HUDEP-2 (cell line): ENCODE data around the gene XBP1.
"Not testable (repeated sequence)": the region's sequence is repeated elsewhere in the genome, so short reads cannot be mapped to it uniquely, and the experiment has no call there.

Source experiments
- DNase-seq, 76 experiments: peaks; one replicate each; lab custom pipeline; 2025; ENCODE audit not compliant: unreplicated experiment in 76 of 76; lab: John Stamatoyannopoulos, UW

XBP1 gene

GRCh38 chr22:28819253-28820096, 19.1 kb upstream of the XBP1 start:
- no peak for DNase-seq

DNA sequence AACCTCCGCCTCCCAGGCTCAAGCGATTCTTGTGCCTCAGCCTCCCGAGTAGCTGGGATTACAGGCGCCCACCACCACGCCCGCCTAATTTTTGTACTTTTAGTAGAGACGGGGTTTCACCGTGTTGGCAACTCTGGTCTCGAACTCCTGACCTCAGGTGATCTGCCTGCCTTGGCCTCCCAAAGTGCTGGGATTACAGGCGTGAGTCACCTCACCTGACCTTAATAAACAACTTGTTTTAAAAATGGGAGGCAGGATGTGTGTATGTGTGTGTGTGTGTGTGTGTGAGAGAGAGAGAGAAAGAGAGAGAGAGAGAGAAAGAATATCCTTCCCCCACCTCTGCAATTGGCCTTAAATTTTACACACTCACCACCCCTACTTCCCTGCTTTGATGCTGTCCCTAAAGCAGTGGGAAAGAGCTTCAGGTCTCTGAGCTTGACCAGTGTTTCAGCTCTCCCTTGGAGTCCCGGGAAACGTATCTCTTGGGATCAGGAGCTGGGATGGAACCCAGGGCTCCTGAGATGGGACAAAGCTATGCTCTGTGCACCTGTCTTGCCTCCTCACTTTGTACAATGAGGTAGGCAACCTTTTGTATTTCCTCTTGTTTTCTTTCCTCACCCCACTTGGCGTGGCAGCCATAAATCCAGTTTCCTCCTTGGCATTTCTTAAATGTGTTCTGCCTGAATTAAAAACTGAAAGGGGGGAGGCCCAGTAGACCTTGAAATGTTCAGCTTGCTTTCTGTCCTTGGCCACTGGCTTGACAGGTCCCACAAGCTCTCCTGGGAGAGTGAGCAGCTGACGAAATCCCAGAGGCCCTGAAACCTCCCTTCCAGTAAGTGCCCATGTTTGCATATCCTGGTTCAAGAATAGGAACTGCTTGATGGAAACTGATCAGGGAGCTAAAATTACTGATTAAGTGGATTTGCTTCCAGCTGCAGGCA, 17.8 kb upstream of the XBP1 start:
- no peak for DNase-seq

DNA sequence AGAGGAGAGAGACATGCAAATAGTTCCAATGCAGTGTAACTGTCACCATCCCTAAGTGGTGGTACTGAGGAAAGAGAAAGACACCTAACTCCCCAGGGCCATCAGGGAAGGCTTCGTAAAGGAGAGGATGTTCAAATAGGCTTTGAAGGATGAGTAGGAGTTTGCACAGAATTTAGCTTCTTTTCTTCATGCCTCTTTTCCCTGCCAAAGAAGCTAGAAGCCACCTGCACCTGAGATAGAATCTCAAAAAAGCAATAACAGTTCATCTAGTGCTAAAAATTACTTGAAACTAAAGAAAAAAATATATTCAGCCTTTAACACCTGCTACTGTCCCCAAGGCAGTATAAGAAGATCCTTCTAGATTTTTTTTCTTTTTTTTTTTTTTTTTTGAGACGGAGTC, 16.7 kb upstream of the XBP1 start:
- DNase-seq = no peak

DNA sequence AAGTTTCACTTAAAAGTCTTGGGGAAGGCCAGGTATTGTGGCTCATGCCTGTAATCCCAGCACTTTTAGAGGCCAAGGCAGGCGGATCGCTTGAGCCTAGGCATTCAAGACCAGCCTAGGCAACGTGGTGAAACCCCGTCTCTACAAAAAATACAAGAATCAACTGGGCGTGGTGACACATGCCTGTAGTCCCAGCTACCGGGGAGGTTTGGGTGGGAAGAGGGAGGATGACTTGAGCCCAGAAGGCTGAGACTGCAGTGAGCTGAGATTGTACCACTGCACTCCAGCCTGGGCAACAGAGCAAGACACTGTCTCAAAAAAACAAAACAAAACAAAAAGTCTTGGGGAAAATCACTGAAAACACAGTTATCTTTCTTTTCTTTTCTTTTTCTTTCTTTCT, 15.4 kb upstream of the XBP1 start:
- DNase-seq = no peak

GRCh38 chr22:28815111-28815510, 14.7 kb upstream of the XBP1 start:
- DNase-seq = no peak

DNA sequence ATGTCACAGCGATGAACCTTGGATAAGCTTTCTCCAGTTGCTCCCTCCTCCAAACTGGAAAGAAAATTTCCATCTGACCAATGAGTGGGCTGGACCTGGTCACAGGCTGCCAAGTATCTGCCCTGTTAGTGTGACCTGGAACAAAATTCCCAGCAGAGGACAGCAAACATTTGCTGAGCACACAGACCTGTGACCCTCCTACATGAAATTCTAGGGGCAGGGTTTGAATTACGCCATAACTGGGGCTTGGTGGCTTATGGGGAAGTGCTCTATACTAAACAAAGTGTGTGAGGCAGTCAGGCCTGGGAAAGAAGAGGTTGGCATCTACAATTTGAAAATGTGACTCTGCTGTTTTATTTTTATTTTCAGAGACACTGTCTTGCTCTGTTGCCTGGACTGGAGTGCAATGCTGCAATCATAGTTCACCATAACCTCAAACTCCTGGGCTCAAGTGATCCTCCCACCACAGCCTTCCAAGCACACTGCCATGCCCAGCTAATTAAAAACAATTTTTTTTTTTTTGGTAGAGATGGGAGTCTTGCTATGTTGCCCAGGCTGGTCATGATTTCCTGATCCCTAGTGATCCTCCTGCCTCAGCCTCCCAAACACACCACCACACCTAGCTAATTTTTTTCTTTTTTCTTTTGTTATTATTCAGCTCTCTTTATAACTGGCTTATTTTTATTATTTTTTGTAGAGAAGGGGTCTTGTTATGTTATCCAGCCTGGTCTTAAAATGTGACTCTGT, 13.6 kb upstream of the XBP1 start:
- DNase-seq = no peak

DNA sequence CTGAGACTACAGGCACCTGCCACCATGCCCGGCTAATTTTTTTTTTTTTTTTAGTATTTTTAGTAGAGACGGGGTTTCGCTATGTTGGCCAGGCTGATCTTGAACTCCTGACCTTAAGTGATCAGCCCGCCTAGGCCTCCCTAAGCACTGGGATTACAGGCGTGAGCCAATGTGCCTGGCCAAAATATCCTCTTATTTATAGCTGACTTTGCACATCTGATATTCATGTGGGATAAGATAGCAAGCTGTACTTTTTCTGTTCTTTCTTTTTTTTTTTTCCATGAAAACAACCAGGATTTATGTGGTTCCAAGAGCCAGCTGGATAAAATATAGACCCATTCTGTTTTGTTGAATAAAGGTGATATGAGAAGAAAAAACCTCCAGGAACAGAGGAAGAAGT, 12.1 kb upstream of the XBP1 start:
- no peak for DNase-seq

DNA sequence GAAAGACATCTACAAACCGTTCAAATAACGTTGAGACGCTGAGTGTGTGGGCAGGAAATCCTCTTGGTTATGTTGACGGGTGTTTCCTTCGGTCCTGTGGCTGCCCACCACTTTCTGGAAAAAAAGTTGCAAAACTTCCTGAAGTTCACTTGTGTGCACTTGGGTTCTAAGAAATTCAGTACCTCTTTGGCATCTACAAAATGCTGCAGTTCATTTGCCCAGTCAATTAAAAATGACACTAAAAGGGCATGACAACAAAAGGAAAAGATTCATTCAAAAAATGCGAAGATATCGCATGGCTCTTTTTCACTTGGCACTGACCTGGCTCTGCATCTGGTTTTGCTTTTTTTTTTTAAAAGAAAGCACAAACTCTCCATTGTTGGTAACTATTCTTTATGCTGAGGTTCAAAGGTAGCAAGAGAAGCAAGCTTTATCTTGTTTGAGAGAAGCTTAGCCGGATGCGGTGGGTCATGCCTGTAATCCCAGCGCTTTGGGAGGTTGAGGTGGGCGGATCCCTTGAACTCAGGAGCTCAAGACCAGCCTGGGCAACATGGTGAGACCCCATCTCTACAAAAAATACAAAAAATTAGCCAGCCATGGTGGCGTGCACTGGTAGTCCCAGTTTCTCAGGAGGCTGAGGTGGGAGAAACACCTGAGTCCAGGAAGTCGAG, 10.6 kb upstream of the XBP1 start:
- no peak for DNase-seq

DNA sequence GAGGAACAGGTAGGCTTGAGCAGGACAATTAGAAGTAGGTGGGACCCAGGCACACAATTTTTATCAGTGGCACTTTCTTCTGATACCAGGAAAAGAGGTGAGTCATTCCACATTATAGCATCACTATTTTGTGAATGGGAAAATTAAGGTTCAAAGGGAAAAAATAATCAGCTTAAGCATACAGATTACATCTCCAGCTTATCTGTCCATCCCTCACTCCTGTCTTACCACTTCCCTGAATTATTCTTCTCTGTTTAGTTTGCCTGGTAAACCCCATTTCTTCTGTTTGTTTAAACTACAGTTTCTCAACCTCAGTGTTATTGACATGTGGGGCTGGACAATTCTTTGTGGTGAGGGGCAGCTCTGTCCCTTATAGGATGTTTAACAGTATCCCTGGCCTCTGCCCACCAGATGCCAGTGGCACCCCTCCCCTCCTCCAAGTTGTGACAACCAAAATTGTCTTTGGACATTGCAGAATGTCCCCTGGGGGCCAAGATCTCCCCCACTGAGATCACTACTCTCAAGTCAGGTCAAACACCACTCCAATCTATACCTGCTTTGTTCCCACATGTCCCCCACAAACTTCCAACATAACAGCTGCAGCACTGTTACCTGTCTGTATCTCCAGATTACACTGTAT, 8.5 kb upstream of the XBP1 start:
- DNase-seq = no peak

GRCh38 chr22:28805426-28805825, 5.1 kb upstream of the XBP1 start:
- not testable (repeated sequence) for DNase-seq

GRCh38 chr22:28802595-28803123, 2.3 kb upstream of the XBP1 start:
- peak in 8 of 76 experiments; percentile 4 to 42 (median 8) for DNase-seq

DNA sequence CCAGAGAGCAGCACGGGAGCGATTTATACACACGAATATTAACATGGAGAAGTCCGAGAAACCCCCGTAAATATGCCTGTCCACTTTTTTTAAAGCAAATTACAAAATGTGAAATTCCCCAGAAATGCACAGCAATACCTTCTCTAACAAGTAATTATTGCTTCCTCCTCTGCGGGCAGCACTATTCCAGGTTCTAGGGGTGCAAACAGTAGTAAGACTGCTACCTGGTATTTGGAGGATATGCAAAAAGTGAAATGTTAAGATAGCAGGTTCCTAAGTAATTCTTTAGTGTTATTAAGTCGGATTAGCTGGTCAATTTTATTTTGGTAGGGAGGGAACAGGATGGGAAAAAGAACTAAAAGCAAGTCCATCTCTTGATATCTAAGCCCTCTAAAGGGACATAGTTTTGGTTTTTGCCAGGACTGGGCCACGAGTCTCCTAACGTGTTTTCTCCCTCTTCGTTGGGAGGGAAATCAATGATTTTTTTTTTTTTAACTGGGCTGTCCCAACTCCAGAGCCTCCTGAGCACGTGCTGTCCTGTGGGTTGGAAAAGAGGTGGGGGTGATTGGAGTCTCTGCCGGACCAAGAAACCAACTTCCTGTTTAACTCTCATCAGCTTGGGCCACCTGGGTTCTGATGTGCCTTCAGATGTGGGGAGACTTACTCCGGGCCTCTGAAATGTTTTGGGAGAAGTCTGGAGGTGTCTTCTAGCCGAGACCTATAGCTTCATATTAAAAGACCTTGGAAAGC, 1.7 kb upstream of the XBP1 start:
- peak in 60 of 76 experiments; percentile 5 to 72 (median 40) for DNase-seq

GRCh38 chr22:28799606-28800307, 612 bp downstream of the XBP1 start:
- DNase-seq = peak in 28 of 76 experiments; percentile 6 to 57 (median 26)

DNA sequence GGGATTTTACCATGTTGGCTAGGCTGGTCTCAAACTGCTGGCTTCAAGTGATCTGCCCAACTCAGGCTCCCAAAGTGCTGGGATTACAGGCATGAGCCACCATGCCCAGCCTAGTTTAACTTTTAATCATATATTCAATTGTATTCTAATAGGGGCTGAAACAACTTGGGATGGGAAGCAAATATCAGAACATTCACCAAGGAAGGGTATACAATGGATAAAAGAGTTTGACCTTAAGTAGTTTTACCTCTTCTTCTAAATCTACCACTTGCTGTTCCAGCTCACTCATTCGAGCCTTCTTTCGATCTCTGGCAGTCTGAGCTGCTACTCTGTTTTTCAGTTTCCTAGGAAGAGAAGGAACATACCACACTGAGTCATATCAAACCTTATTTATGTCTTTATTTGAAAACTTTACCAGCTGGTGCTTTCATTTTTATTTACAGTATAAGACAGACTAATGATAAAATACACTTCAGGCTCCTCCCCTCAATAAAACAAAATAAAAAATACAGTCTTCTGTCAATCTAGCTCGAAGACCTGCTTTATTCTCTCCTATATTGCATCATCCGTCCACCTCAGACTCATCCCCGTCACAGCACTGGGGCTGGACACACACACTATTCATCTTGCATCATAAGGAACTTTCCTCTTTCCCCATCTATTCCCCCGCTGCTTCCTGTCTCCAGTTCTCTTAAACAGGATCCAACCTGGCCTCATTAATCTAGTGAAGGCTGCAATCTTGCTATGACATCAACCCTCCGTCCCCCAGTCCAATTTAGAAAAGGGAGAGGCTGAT, 1.4 kb downstream of the XBP1 start:
- DNase-seq = peak in 16 of 76 experiments; percentile 4 to 55 (median 18)

GRCh38 chr22:28795932-28796856, 4.2 kb downstream of the XBP1 start:
- DNase-seq = no peak

GRCh38 chr22:28795071-28795693, 5.2 kb downstream of the XBP1 start:
- no peak for DNase-seq
